ENCODE results near the gene MRPL2.
"Not testable (repeated sequence)": the region's sequence is repeated elsewhere in the genome, so short reads cannot be mapped to it uniquely, and the experiment has no call there.

The MRPL2 gene

GRCh38 chr6:43050981-43051380, 8.3 kb downstream of the MRPL2 start:
- H3K9me3 ChIP-seq, result no peaks in the 10 kb centered on the region
- TF ChIP-seq, protein P1, sequence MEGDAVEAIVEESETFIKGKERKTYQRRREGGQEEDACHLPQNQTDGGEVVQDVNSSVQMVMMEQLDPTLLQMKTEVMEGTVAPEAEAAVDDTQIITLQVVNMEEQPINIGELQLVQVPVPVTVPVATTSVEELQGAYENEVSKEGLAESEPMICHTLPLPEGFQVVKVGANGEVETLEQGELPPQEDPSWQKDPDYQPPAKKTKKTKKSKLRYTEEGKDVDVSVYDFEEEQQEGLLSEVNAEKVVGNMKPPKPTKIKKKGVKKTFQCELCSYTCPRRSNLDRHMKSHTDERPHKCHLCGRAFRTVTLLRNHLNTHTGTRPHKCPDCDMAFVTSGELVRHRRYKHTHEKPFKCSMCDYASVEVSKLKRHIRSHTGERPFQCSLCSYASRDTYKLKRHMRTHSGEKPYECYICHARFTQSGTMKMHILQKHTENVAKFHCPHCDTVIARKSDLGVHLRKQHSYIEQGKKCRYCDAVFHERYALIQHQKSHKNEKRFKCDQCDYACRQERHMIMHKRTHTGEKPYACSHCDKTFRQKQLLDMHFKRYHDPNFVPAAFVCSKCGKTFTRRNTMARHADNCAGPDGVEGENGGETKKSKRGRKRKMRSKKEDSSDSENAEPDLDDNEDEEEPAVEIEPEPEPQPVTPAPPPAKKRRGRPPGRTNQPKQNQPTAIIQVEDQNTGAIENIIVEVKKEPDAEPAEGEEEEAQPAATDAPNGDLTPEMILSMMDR (IDR thresholded peaks at IDR 0.05; ENCODE audit: low read depth, low read length), result no peak
- H3K27me3 ChIP-seq, result no peaks in the 10 kb centered on the region
- DNase-seq, result no peak
- H3K4me1 ChIP-seq, result no peaks in the 10 kb centered on the region
- no peak overlapping the region for H3K4me3 ChIP-seq (ENCODE audit: low read depth, low read length)
- peaks cover 2% of the 10 kb centered on the region; the same call in 1 of the 2 replicates for H3K36me3 ChIP-seq

- DNase-seq, result no peak
- TF ChIP-seq, protein P1 (IDR thresholded peaks at IDR 0.05; ENCODE audit: low read depth, low read length), result no peak
- peaks cover 5% of the 10 kb centered on the region; the same call in 1 of the 2 replicates for H3K36me3 ChIP-seq
- no peak overlapping the region for H3K4me3 ChIP-seq (ENCODE audit: low read depth, low read length)
- no peaks in the 10 kb centered on the region for H3K9me3 ChIP-seq
- no peaks in the 10 kb centered on the region for H3K4me1 ChIP-seq
- H3K27me3 ChIP-seq, result no peaks in the 10 kb centered on the region
Observed at GRCh38 chr6:43047998-43048397, 11.2 kb downstream of the MRPL2 start.

- Histone ChIP-seq H3K4me1 (no peaks in the 10 kb centered on the region; the same call in 1 of the 2 replicates), H3K4me3 (ENCODE audit: low read depth, low read length) (no peak overlapping the region), H3K36me3 (peaks cover 5% of the 10 kb centered on the region), H3K9me3 (no peaks in the 10 kb centered on the region), H3K27me3 (no peaks in the 10 kb centered on the region)
- TF ChIP-seq, protein P1 (IDR thresholded peaks at IDR 0.05; ENCODE audit: low read depth, low read length), result no peak
- DNase-seq, result no peak
Observed at GRCh38 chr6:43045371-43045930, 13.8 kb downstream of the MRPL2 start.

DNA sequence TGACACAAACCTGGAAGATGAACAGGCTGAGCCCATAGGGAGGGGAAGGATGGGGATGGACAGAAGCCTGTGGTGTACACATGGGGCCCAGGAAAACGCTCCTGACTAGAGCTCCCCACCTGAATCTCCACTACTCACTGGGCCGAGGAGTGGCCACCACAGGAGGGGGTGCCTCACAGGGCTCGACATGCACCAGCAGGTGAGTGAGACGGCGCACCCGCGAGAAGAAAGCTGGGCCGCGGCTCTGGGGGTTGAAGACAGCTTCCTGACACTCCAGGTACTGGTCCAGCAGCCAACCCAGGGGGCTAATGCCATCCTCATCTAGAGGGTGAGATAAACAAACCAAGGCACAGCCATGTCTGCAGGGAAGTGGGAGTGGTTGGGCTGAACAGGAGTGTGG, 15.9 kb downstream of the MRPL2 start:
- no peaks in the 10 kb centered on the region; the same call in 1 of the 2 replicates for H3K4me1 ChIP-seq
- H3K9me3 ChIP-seq, result no peaks in the 10 kb centered on the region
- DNase-seq, result no peak
- no peaks in the 10 kb centered on the region for H3K27me3 ChIP-seq
- H3K4me3 ChIP-seq (ENCODE audit: low read depth, low read length), result no peak overlapping the region
- peaks cover 8% of the 10 kb centered on the region for H3K36me3 ChIP-seq
- TF ChIP-seq, protein P1 (IDR thresholded peaks at IDR 0.05; ENCODE audit: low read depth, low read length), result no peak

- H3K4me3 ChIP-seq (ENCODE audit: low read depth, low read length); DNase-seq; H3K36me3 ChIP-seq; H3K9me3 ChIP-seq; H3K27me3 ChIP-seq; H3K4me1 ChIP-seq: not testable (repeated sequence)
Observed at GRCh38 chr6:43041475-43041874, 17.8 kb downstream of the MRPL2 start.

DNA sequence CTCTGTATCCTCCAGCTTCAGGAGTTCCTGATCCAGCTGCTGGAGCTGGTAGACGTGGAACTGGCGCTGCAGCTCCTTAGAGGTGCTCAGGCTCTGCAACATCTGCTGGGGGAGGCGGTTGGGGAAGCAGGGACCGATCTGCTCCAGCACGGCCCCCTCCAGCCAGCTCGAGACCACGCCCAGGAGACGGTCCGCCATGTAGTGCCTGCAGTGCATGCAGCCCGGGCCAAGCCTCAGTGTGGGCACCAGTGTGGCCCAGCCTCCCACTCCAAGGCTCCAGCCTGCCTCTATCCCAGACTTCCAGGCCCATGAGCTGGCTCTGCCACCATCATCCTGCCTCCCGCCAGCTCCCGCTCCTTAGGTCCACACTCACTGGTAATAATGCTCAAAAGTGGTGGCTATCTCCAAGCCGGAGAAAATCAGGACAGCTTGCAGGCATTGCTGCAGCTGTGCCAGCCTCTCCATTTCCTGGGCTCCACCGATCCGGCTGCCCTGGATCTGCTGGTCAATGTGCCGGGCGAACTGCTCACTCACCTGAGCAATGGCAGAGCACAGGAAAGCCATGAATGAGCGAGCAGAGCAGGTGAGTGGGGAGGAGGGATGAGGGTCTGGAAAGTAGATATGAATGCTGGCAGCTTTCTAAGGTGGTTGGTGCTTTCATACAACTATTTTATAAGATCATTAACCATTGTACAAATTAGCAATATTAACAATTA, 18.5 kb downstream of the MRPL2 start:
- Histone ChIP-seq H3K27me3 (no peaks in the 10 kb centered on the region), H3K36me3 (peaks cover 11% of the 10 kb centered on the region), H3K4me1 (no peaks in the 10 kb centered on the region; the same call in 1 of the 2 replicates), H3K4me3 (ENCODE audit: low read depth, low read length) (no peak overlapping the region), H3K9me3 (no peaks in the 10 kb centered on the region)
- no peak for DNase-seq
- TF ChIP-seq, protein P1 (IDR thresholded peaks at IDR 0.05; ENCODE audit: low read depth, low read length), result no peak
